K562 (cell line): ENCODE measurements around the gene MAP1S. TPM values are rescaled to one million over a fixed set of nuclear protein-coding genes. Genes with fewer than 3 reads are reported as not detected.

Experiments
- ATAC-seq: fragments of 200-7000 bp; cut with Tn5 transposase; 3 replicates; pipeline ENCODE4 v1.9.1; 2020; ENCODE audit warnings: moderate library complexity
- BruUV-seq: library from RNA; stranded (reverse); fragments of 400-500 nt; replicated peaks from 2 replicates; lab custom pipeline; 2021; lab: Mats Ljungman, UMichigan
- CTCF ChIA-PET: fragments of 300-600 bp; formaldehyde crosslinking; extraction: SDS; loops from one replicate; lab custom pipeline; 2021; ENCODE audit warnings: low intra/inter-chr PET ratio; lab: Yijun Ruan, JAX
- POLR2A ChIA-PET: fragments of 300-600, 350-650 bp; sonication (Branson Sonifier 250); formaldehyde crosslinking; extraction: SDS; loops from one replicate; lab custom pipeline; 2021; ENCODE audit warnings: antibody characterized with exemption, inconsistent platforms; lab: Yijun Ruan, JAX
- DNase-seq, 4 experiments: peaks; one replicate each; pipeline versions ENCODE4 v3.0.0 to v3.0.0-alpha.2; 2011 to 2018; ENCODE audit warnings: low spot score in 3 of 4, mixed read lengths in 3 of 4; ENCODE audit errors: extremely low read depth in 1 of 4
- FAIRE-seq: peaks from 2 replicates; lab custom pipeline; 2011; peaks lifted over from hg19 to GRCh38; lab: Jason Lieb, UNC
- H2AFZ ChIP-seq: 2 replicates; pipeline ENCODE4 v1.6.0; 2011; ENCODE audit warnings: low read depth, low read length, control low read depth, inconsistent platforms
- H3K27ac ChIP-seq: fragments of 200-600 bp; 3 replicates; pipeline ENCODE4 v1.8.0; 2011; ENCODE audit warnings: low read depth, mild to moderate bottlenecking, control low read depth, inconsistent platforms, low read length, moderate library complexity, mixed read lengths; ENCODE audit errors: extremely low read depth
- H3K27me3 ChIP-seq, 2 experiments: fragments of 300-600 bp in 1 of 2; 2 replicates in 1 of 2; 3 replicates in 1 of 2; pipeline versions ENCODE4 v1.6.0 to v1.8.0; 2011; ENCODE audit warnings: inconsistent platforms in 2 of 2, low read length in 2 of 2, mild to moderate bottlenecking in 1 of 2, mixed read lengths in 1 of 2, moderate library complexity in 1 of 2; ENCODE audit not compliant: control insufficient read depth in 2 of 2, insufficient read depth in 2 of 2
- H3K36me3 ChIP-seq: fragments of 300-600 bp; 3 replicates; pipeline ENCODE4 v1.8.0; 2011; ENCODE audit warnings: mild to moderate bottlenecking, low read length, inconsistent platforms; ENCODE audit not compliant: control insufficient read depth, insufficient read depth
- H3K4me1 ChIP-seq, 2 experiments: fragments of 200-600 bp in 1 of 2; replicated peaks in 1 of 2; 2 replicates in 1 of 2; 3 replicates in 1 of 2; pipeline versions ENCODE4 v1.5.1 to v1.8.0; 2011; ENCODE audit warnings: inconsistent platforms in 2 of 2, low read length in 2 of 2, mild to moderate bottlenecking in 1 of 2, mixed read lengths in 1 of 2, moderate library complexity in 1 of 2; ENCODE audit not compliant: control insufficient read depth in 2 of 2, insufficient read depth in 2 of 2
- H3K4me2 ChIP-seq: 2 replicates; pipeline ENCODE4 v1.6.1; 2011; ENCODE audit warnings: low read length, control low read depth, inconsistent platforms, mixed read lengths; ENCODE audit not compliant: insufficient read depth
- H3K4me3 ChIP-seq: fragments of 200-600 bp; sonication (generic), shearing (Covaris generic); 2 replicates; pipeline ENCODE4 v1.5.1; 2016; ENCODE audit warnings: control low read depth, inconsistent platforms
- H3K79me2 ChIP-seq: fragments of 200-600 bp; 3 replicates; pipeline ENCODE4 v1.8.0; 2011; ENCODE audit warnings: low read length, inconsistent platforms; ENCODE audit not compliant: control insufficient read depth, insufficient read depth
- H3K9ac ChIP-seq, 2 experiments: 2 replicates each; pipeline versions ENCODE4 v1.6.0 to v1.6.1; 2011; ENCODE audit warnings: low read depth in 2 of 2, low read length in 2 of 2, control low read depth in 1 of 2, inconsistent platforms in 1 of 2, mild to moderate bottlenecking in 1 of 2, mixed read lengths in 1 of 2; ENCODE audit not compliant: insufficient read depth in 1 of 2
- H3K9me1 ChIP-seq: one replicate; pipeline ENCODE4 v1.6.0; 2011; ENCODE audit warnings: inconsistent platforms, mild to moderate bottlenecking, low read length, moderate library complexity; ENCODE audit not compliant: control insufficient read depth, insufficient read depth
- H3K9me3 ChIP-seq: replicated peaks from 2 replicates; pipeline ENCODE4 v1.5.1; 2011; ENCODE audit warnings: low read depth, low read length, inconsistent platforms; ENCODE audit not compliant: control insufficient read depth, insufficient read depth
- H4K20me1 ChIP-seq: replicated peaks from 2 replicates; pipeline ENCODE4 v1.6.1; 2011; ENCODE audit warnings: low read length, inconsistent platforms, mixed read lengths; ENCODE audit not compliant: control insufficient read depth, insufficient read depth
- CBX3 ChIP-seq, 2 experiments: IDR thresholded peaks; 1 replicate in 1 of 2; 2 replicates in 1 of 2; pipeline ENCODE4 v1.6.1; 2012; ENCODE audit warnings: inconsistent platforms in 2 of 2, low read length in 2 of 2, borderline replicate concordance in 1 of 2, control low read depth in 1 of 2
- NCOA1 ChIP-seq: fragments of 450-650 bp; IDR thresholded peaks from 2 replicates; pipeline ENCODE4 v1.6.1; 2016; ENCODE audit warnings: low read depth
- NCOA2 ChIP-seq, 2 experiments: fragments of 450-650 bp; IDR thresholded peaks; 2 replicates each; pipeline ENCODE4 v1.6.1; 2018; ENCODE audit warnings: mild to moderate bottlenecking in 2 of 2, moderate library complexity in 1 of 2; ENCODE audit not compliant: partially characterized antibody in 2 of 2
- PURB ChIP-seq: sonication (generic); formaldehyde crosslinking; IDR thresholded peaks from 2 replicates; pipeline ENCODE4 v1.9.0; 2021; ENCODE audit warnings: low read depth, mild to moderate bottlenecking, missing genetic modification reagents
- RBM39 ChIP-seq: fragments of 200-400 bp; formaldehyde crosslinking; optimal IDR thresholded peaks from 2 replicates; pipeline ENCODE3; 2018; ENCODE audit warnings: low read depth, low read length
- STAG1 ChIP-seq: sonication (generic); formaldehyde crosslinking; IDR thresholded peaks from 2 replicates; pipeline ENCODE4 v1.5.0; 2020; ENCODE audit warnings: missing genetic modification reagents, borderline replicate concordance
- TRIM28 ChIP-seq: fragments of 450-650 bp; IDR thresholded peaks from 2 replicates; pipeline ENCODE4 v1.6.1; 2017
- ZFP1 ChIP-seq: fragments of 450-650 bp; formaldehyde crosslinking; IDR thresholded peaks from 2 replicates; pipeline ENCODE4 v1.4.0; 2020; ENCODE audit warnings: mild to moderate bottlenecking, mixed read lengths
- ZKSCAN3 ChIP-seq: fragments of 250-450 bp; sonication (Bioruptor Pico); IDR thresholded peaks from 2 replicates; pipeline ENCODE4 v1.4.0; 2020
- ZNF444 ChIP-seq: fragments of 250-450 bp; sonication (Bioruptor Pico); IDR thresholded peaks from 2 replicates; pipeline ENCODE4 v1.4.0; 2020; ENCODE audit warnings: mild to moderate bottlenecking, moderate library complexity
- ZNF589 ChIP-seq: fragments of 200-800 bp; sonication (Bioruptor generic); IDR thresholded peaks from 2 replicates; pipeline ENCODE4 v1.6.1; 2016; ENCODE audit warnings: low read depth, missing genetic modification characterization, missing compliant biosample characterization
- ZNF76 ChIP-seq: fragments of 250-450 bp; sonication (Bioruptor Pico); IDR thresholded peaks from 2 replicates; pipeline ENCODE4 v1.4.0; 2020; ENCODE audit warnings: mild to moderate bottlenecking, moderate library complexity, borderline replicate concordance
- WGBS: fragments of 100-300 bp; shearing (Covaris generic); methylation state at CpG from one replicate; pipeline ENCODE4 v1.1.6; 2016; ENCODE audit warnings: low coverage, mixed read lengths; ENCODE audit not compliant: insufficient coverage; ENCODE audit errors: missing lambda C conversion rate; 5-methylcytosine and 5-hydroxymethylcytosine counted together
- in situ Hi-C: fragments of 300-500 bp; cut with MboI; formaldehyde crosslinking; loops from 4 replicates; pipeline ENCODE4 v1.15.0; 2018; ENCODE audit warnings: inconsistent platforms, mixed read lengths
- intact Hi-C: fragments of 100-400 bp; cut with micrococcal nuclease; formaldehyde crosslinking; loops from 2 replicates; pipeline ENCODE4 v1.14.2; 2022
- polyA plus RNA-seq, 8 experiments: library from polyadenylated mRNA; depleted of rRNA in 4 of 8; stranded (reverse) in 5 of 8; unstranded in 3 of 8; fragments of >200 nt; fragmentation: Nextera tagmentation in 2 of 8; fragmentation: Illumina TruSeq in 1 of 8; extraction: Ambion mirVana in 2 of 8; extraction: Trizol in 1 of 8; gene quantifications; 2 replicates each; pipeline versions ENCODE4 v1.2.1 to v1.2.3, GENCODE V29; 2011 to 2014; ENCODE audit warnings: inconsistent platforms in 1 of 8, missing spikeins in 1 of 8
- total RNA-seq, 7 experiments: library from RNA; depleted of rRNA in 6 of 7; stranded (reverse); fragments of >200 nt in 6 of 7; fragmentation: Illumina TruSeq in 2 of 7; extraction: Trizol in 2 of 7; gene quantifications; 2 replicates each; pipeline versions ENCODE4 v1.2.1 to v1.2.3, GENCODE V29; 2011 to 2021; ENCODE audit warnings: low replicate concordance in 1 of 7
- TF ChIP-seq, protein P1 (sequence below): fragments of 450-650 bp; IDR thresholded peaks from 2 replicates; pipeline ENCODE4 v1.6.1; 2016; ENCODE audit warnings: borderline replicate concordance
- TF ChIP-seq, protein P2 (sequence below): sonication (generic); formaldehyde crosslinking; IDR thresholded peaks from 2 replicates; pipeline ENCODE4 v1.8.0; 2023; ENCODE audit warnings: mild to moderate bottlenecking, missing genetic modification reagents

Gene MAP1S
- total and polyA plus RNA-seq, 9 of the 15 experiments (the other 6 are each of a cell fraction or from before 2014, with no cell fraction given), result 2.0 to 81.0 (median 9.5) TPM

DNA sequence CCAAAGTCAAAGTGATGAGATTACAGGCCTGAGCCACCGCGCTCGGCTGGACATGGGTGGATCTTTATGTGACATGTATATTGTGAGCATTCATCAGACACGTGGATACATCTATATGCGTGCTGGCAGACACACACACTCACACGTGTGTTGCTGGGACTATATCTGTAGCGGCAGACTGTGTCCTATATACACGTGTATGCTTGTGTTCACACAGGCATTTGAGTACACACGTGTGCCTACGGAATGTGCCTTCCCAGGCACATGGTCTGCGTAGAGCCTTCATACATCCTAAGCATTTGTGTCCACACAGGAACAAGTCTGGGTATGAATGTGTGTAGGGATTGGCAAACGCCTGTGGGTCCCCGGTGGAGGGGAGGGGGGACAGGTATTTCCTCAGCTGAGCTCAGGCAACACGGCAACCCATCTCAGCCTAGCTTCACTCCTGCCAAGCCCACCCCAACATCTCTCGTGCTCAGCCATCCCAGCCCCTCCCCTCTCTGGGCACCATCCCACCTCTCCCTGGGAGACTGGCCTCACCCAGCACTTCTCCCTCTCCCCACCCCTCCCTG, 33.7 kb upstream of the MAP1S start:
- in situ Hi-C loops, result no loop called here
- Histone ChIP-seq H3K79me2 (no peaks in the 10 kb centered on the region), H3K36me3 (no peaks in the 10 kb centered on the region), H3K4me2 (no peak overlapping the region), H3K4me1 (peaks cover 0 to 28% of the 10 kb centered on the region in 2 experiments; a peak in 3 of 5 replicates), H3K4me3 (no peak overlapping the region), H3K27ac (no peak overlapping the region), H4K20me1 (peaks cover 19% of the 10 kb centered on the region), H3K9ac (no peak overlapping the region), H3K9me1 (no peaks in the 10 kb centered on the region), H2AFZ (no peak overlapping the region), H3K9me3 (no peaks in the 10 kb centered on the region), H3K27me3 (peaks cover 3 to 19% of the 10 kb centered on the region in 2 experiments; a peak in 4 of 5 replicates)
- BruUV-seq, result no TSS peak
- no peak for TF ChIP-seq ZNF589 (CRISPR knock-in tag)
- no peak for TF ChIP-seq TRIM28
- TF ChIP-seq NCOA2 (IDR thresholded peaks at IDR 0.05; ENCODE audit: partially characterized antibody in 2 of 2), result no peak
- TF ChIP-seq, protein P1, sequence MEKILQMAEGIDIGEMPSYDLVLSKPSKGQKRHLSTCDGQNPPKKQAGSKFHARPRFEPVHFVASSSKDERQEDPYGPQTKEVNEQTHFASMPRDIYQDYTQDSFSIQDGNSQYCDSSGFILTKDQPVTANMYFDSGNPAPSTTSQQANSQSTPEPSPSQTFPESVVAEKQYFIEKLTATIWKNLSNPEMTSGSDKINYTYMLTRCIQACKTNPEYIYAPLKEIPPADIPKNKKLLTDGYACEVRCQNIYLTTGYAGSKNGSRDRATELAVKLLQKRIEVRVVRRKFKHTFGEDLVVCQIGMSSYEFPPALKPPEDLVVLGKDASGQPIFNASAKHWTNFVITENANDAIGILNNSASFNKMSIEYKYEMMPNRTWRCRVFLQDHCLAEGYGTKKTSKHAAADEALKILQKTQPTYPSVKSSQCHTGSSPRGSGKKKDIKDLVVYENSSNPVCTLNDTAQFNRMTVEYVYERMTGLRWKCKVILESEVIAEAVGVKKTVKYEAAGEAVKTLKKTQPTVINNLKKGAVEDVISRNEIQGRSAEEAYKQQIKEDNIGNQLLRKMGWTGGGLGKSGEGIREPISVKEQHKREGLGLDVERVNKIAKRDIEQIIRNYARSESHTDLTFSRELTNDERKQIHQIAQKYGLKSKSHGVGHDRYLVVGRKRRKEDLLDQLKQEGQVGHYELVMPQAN, result no peak
- TF ChIP-seq ZFP1 (CRISPR knock-in tag), result no peak
- no peak for TF ChIP-seq STAG1
- TF ChIP-seq ZNF76 (CRISPR knock-in tag), result no peak
- no peak for TF ChIP-seq RBM39
- no peak for TF ChIP-seq NCOA1
- TF ChIP-seq, protein P2, sequence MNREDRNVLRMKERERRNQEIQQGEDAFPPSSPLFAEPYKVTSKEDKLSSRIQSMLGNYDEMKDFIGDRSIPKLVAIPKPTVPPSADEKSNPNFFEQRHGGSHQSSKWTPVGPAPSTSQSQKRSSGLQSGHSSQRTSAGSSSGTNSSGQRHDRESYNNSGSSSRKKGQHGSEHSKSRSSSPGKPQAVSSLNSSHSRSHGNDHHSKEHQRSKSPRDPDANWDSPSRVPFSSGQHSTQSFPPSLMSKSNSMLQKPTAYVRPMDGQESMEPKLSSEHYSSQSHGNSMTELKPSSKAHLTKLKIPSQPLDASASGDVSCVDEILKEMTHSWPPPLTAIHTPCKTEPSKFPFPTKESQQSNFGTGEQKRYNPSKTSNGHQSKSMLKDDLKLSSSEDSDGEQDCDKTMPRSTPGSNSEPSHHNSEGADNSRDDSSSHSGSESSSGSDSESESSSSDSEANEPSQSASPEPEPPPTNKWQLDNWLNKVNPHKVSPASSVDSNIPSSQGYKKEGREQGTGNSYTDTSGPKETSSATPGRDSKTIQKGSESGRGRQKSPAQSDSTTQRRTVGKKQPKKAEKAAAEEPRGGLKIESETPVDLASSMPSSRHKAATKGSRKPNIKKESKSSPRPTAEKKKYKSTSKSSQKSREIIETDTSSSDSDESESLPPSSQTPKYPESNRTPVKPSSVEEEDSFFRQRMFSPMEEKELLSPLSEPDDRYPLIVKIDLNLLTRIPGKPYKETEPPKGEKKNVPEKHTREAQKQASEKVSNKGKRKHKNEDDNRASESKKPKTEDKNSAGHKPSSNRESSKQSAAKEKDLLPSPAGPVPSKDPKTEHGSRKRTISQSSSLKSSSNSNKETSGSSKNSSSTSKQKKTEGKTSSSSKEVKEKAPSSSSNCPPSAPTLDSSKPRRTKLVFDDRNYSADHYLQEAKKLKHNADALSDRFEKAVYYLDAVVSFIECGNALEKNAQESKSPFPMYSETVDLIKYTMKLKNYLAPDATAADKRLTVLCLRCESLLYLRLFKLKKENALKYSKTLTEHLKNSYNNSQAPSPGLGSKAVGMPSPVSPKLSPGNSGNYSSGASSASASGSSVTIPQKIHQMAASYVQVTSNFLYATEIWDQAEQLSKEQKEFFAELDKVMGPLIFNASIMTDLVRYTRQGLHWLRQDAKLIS (CRISPR knock-in tag), result no peak
- TF ChIP-seq CBX3 (IDR thresholded peaks at IDR 0.05; ENCODE audit: borderline replicate concordance in 1 of 2, low read length in 2 of 2), result no peak
- TF ChIP-seq ZNF444 (CRISPR knock-in tag), result no peak
- no peak for TF ChIP-seq PURB (CRISPR knock-in tag)
- no peak for TF ChIP-seq ZKSCAN3 (CRISPR knock-in tag)
- intact Hi-C loops, result no loop called here
- ATAC-seq (no peak), DNase-seq (no peak), FAIRE-seq (no peak)
- ChIA-PET POLR2A (no interaction called here), CTCF (no interaction called here)
- WGBS, result 16% methylated on average over 13 of the region's 15 CpGs
